Activated naive CD4-positive, alpha-beta T cell treated with anti-CD3 and anti-CD28 coated beads, Interleukin-2, amount 10 ng/mL, durations not matched to agents 5 hours and 36 hours (primary cell): ENCODE data around the gene MLLT3. TPM values are rescaled to one million over a fixed set of nuclear protein-coding genes. Genes with fewer than 3 reads are reported as not detected.

Experiments
- microRNA-seq: library from miRNA; unstranded; fragments of <30 nt; microRNA quantifications from one replicate; pipeline ENCODE4 v1.2.0, GENCODE V29; 2022; ENCODE audit warnings: borderline microRNAs expressed, borderline replicate concordance
- total RNA-seq, 2 experiments: library from RNA; stranded (reverse); gene quantifications; one replicate each; pipeline ENCODE4 v1.2.3, GENCODE V29; 2021

The MLLT3 gene
- 100 to 1,000 TPM; 114 to 121 TPM for total RNA-seq

DNA sequence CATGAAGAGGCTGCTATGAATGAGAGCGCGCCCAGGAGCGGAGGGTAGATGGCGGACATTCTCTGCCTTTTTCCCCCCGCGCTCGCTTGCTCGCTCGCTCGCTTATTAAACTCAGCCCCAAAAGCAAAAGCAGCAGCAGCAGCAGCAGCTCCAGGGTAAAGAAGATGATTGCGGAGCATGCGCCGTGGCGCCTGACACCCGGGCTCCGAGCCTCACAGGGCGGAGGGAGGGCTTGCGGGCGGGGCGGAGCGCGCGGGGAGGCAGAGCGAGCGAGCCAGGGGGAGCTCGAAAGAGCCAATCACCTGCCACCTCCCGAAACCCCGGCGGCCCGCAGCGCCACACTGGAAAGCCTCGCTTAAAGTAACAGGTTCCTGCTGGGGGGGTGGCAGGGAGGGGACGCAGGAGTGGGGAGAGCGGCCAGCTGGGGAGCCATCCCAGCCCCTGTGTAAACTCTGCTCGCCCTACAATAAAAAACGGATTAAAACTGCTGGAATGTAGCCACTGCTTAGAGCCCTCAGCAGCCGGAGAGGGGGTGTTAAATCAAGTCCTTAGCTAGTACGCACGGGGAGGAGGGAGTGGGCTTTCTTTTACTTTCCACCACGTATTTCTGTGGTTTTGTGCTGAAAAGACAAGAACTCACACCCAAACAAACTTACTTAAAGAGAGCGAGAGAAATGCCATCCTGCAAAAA, at the start of gene MLLT3:
MLLT3 (minus strand) TSS at position 170 of the 691 bp plus-strand sequence.

Small RNAs within 50 kb of the gene (microRNA-seq; reads per million reads assigned to microRNA genes)
- 19.6 reads per million, percentile 53 among the genes with 10 or more reads in this experiment for gene MIR4473
- 5.2 reads per million, percentile 30 among the genes with 10 or more reads in this experiment for gene MIR4474

Other genes starting within 250 kb of the MLLT3 start
- gene FOCAD, start 61.8 kb upstream of the MLLT3 start, total RNA-seq = 10 to 100 TPM; 25.0 to 27.5 TPM